SU-DHL-6 (cell line): ENCODE data around the gene THAP3.

Experiments used
- H2AFZ ChIP-seq: fragments of 200-600 bp; sonication (generic); 2 replicates; pipeline ENCODE4 v1.6.1; 2014; ENCODE audit warnings: low read depth, mild to moderate bottlenecking, moderate library complexity, mixed read lengths, antibody characterized with exemption, low read length; ENCODE audit not compliant: severe bottlenecking
- H3F3A ChIP-seq: fragments of 200-600 bp; shearing (Covaris generic); 2 replicates; pipeline ENCODE4 v1.6.0; 2016; ENCODE audit warnings: antibody characterized with exemption, mild to moderate bottlenecking; ENCODE audit not compliant: insufficient read depth
- H3K27ac ChIP-seq: fragments of 200-600 bp; sonication (generic); 2 replicates; pipeline ENCODE4 v1.5.1; 2016; ENCODE audit warnings: low read depth, mild to moderate bottlenecking, low read length, moderate library complexity, mixed read lengths
- H3K27me3 ChIP-seq: fragments of 200-600 bp; sonication (generic), shearing (Covaris generic); 2 replicates; pipeline ENCODE4 v1.6.0; 2014; ENCODE audit warnings: mild to moderate bottlenecking, low read length
- H3K36me3 ChIP-seq: fragments of 200-600 bp; sonication (generic); 2 replicates; pipeline ENCODE4 v1.6.1; 2014; ENCODE audit warnings: mild to moderate bottlenecking, low read length, mixed read lengths
- H3K4me2 ChIP-seq: fragments of 300-600, 200-600 bp; shearing (Covaris generic), sonication (generic); 2 replicates; pipeline ENCODE4 v1.6.0; 2014; ENCODE audit warnings: low read length, low read depth, mild to moderate bottlenecking; ENCODE audit not compliant: poor library complexity, severe bottlenecking
- H3K4me3 ChIP-seq: fragments of 200-600 bp; sonication (generic); 2 replicates; pipeline ENCODE4 v1.5.1; 2014; ENCODE audit warnings: antibody characterized with exemption, low read length, mild to moderate bottlenecking, mixed read lengths; ENCODE audit not compliant: insufficient read depth, poor library complexity, severe bottlenecking
- H3K79me2 ChIP-seq: fragments of 200-600 bp; sonication (generic); 2 replicates; pipeline ENCODE4 v1.6.1; 2014; ENCODE audit warnings: mild to moderate bottlenecking, low read length, moderate library complexity; ENCODE audit not compliant: insufficient read depth
- H3K9ac ChIP-seq: fragments of 200-600 bp; sonication (generic); 2 replicates; pipeline ENCODE4 v1.7.0; 2014; ENCODE audit warnings: mild to moderate bottlenecking, low read length
- H3K9me2 ChIP-seq: fragments of 200-600 bp; sonication (generic); replicated peaks from 2 replicates; pipeline ENCODE4 v1.6.1; 2014; ENCODE audit warnings: low read length; ENCODE audit not compliant: insufficient read depth
- H3K9me3 ChIP-seq: fragments of 200-600 bp; sonication (generic); 2 replicates; pipeline ENCODE4 v1.6.1; 2014; ENCODE audit warnings: low read length, mixed read lengths; ENCODE audit not compliant: insufficient read depth
- H4K20me1 ChIP-seq: fragments of 200-600 bp; sonication (generic); 2 replicates; pipeline ENCODE4 v1.6.1; 2014; ENCODE audit warnings: low read depth, mild to moderate bottlenecking, antibody characterized with exemption, low read length, moderate library complexity, mixed read lengths
- EZH2phosphoT487 ChIP-seq: fragments of 200-600 bp; sonication (generic), shearing (Covaris generic); conservative IDR thresholded peaks from 2 replicates; pipeline ENCODE4 v1.6.1; 2018; ENCODE audit warnings: mild to moderate bottlenecking, antibody characterized with exemption, low read length, moderate library complexity, mixed read lengths
- TF ChIP-seq, protein P1 (sequence below): fragments of 200-600 bp; sonication (generic); IDR thresholded peaks from one replicate; pipeline ENCODE4 v1.5.1; 2017; ENCODE audit warnings: antibody characterized with exemption, mild to moderate bottlenecking, low read length, moderate library complexity; ENCODE audit not compliant: insufficient read depth, poor library complexity, severe bottlenecking

THAP3 gene

DNA sequence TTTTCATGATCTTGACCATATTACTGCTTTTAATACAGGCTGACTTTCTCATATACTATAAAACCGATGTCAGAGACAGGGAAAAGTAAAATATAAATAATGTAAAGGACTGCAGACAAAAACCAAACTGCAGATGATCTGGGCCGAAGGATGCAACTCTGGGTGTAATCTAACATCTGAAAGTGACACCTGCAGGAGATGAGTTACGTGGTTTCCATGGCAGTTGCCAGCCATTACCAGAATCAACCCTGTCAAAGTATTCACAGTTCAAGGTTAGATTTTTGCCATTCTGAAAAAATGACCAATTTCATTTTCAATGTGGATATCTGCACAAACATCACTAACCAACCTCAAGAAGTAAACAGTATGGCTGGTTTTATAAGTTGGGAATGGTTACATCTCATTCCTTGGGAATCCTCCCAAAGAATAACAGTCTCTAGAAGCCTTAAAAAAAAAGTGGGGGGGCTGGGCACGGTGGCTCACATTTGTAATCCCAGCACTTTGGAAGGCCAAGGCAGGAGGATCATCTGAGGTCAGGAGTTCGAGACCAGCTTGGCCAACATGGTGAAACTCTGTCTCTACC, 49.2 kb downstream of the THAP3 start:
- Histone ChIP-seq H3K9me3 (no peaks in the 10 kb centered on the region), H3K9ac (no peak overlapping the region), H3K9me2 (no peaks in the 10 kb centered on the region), H3K36me3 (no peaks in the 10 kb centered on the region), H3F3A (no peaks in the 10 kb centered on the region), H4K20me1 (no peaks in the 10 kb centered on the region), H3K4me3 (no peak overlapping the region), H3K4me2 (no peak overlapping the region), H3K27me3 (no peaks in the 10 kb centered on the region), H3K79me2 (no peaks in the 10 kb centered on the region), H2AFZ (no peak overlapping the region), H3K27ac (no peak overlapping the region)
- no peak for TF ChIP-seq EZH2phosphoT487
- TF ChIP-seq, protein P1, sequence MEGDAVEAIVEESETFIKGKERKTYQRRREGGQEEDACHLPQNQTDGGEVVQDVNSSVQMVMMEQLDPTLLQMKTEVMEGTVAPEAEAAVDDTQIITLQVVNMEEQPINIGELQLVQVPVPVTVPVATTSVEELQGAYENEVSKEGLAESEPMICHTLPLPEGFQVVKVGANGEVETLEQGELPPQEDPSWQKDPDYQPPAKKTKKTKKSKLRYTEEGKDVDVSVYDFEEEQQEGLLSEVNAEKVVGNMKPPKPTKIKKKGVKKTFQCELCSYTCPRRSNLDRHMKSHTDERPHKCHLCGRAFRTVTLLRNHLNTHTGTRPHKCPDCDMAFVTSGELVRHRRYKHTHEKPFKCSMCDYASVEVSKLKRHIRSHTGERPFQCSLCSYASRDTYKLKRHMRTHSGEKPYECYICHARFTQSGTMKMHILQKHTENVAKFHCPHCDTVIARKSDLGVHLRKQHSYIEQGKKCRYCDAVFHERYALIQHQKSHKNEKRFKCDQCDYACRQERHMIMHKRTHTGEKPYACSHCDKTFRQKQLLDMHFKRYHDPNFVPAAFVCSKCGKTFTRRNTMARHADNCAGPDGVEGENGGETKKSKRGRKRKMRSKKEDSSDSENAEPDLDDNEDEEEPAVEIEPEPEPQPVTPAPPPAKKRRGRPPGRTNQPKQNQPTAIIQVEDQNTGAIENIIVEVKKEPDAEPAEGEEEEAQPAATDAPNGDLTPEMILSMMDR: no peak

DNA sequence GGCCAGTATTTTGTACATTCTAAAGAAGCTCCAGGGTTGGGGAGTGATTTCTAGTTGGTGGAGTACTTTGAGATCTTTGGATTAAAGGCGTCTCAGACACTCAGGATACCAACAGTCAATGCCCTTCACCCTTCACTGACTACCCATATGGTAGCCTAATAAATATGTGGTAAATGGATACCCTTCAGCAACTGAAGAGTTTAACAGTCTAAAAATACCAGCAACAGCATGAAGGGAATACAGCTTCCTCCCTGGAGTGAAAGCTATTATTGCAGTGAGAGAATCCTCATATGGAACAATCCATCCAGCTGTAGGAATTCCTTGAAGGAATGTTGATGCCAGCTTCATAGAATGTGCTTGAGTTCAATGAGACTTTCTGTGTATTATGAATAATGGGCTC, 50.1 kb downstream of the THAP3 start:
- H3K9me3 ChIP-seq: no peaks in the 10 kb centered on the region
- no peak overlapping the region for H3K4me2 ChIP-seq
- H4K20me1 ChIP-seq: no peaks in the 10 kb centered on the region
- TF ChIP-seq, protein P1: no peak
- no peak for TF ChIP-seq EZH2phosphoT487
- H3K27me3 ChIP-seq: no peaks in the 10 kb centered on the region
- 0 out of 2 replicates have a peak, but pooled peaks cover 4% of the 10 kb centered on the region for H3K36me3 ChIP-seq
- no peaks in the 10 kb centered on the region for H3F3A ChIP-seq
- no peak overlapping the region for H3K9ac ChIP-seq
- H3K79me2 ChIP-seq: no peaks in the 10 kb centered on the region
- no peak overlapping the region for H2AFZ ChIP-seq
- H3K27ac ChIP-seq: no peak overlapping the region
- no peak overlapping the region for H3K4me3 ChIP-seq
- no peaks in the 10 kb centered on the region for H3K9me2 ChIP-seq

DNA sequence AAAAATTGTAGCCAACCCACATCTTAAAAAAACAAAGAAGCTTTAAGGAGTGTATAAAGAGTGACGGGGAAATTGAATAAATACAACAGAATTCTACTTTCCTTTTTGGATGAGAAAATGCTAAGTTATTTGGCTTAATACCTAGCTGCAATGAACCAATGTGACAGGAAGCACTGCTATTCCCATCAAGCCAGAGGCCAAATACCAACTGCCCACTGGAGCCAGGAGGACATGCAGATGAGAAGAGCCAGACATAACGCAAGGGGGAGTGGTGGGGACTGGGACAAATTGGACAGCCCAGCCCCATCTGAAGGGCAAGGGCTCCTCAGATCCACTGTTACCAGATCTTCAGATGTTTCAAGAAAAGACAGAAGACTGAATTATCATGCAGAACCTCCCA, 51.3 kb downstream of the THAP3 start:
- H3F3A ChIP-seq: no peaks in the 10 kb centered on the region
- H3K9me3 ChIP-seq: no peaks in the 10 kb centered on the region
- no peak for TF ChIP-seq EZH2phosphoT487
- TF ChIP-seq, protein P1: no peak
- no peak overlapping the region for H3K4me3 ChIP-seq
- H3K36me3 ChIP-seq: peaks cover 9% of the 10 kb centered on the region; the same call in 1 of the 2 replicates
- H3K9ac ChIP-seq: no peak overlapping the region
- 0 out of 2 replicates have a peak, but pooled peaks cover 3% of the 10 kb centered on the region for H3K79me2 ChIP-seq
- H4K20me1 ChIP-seq: no peaks in the 10 kb centered on the region
- no peaks in the 10 kb centered on the region for H3K9me2 ChIP-seq
- H2AFZ ChIP-seq: no peak overlapping the region
- no peak overlapping the region for H3K4me2 ChIP-seq
- no peak overlapping the region for H3K27ac ChIP-seq
- no peaks in the 10 kb centered on the region for H3K27me3 ChIP-seq
